NT2/D1 (cell line): ENCODE data around the gene ATIC.

Source experiments
- YY1 ChIP-seq: IDR thresholded peaks from 2 replicates; pipeline ENCODE4 v1.6.1; 2011; ENCODE audit not compliant: insufficient read length, insufficient read depth
- ZNF274 ChIP-seq: IDR thresholded peaks from 2 replicates; pipeline ENCODE4 v1.6.1; 2011; ENCODE audit warnings: mild to moderate bottlenecking, low read depth, low read length

DNA sequence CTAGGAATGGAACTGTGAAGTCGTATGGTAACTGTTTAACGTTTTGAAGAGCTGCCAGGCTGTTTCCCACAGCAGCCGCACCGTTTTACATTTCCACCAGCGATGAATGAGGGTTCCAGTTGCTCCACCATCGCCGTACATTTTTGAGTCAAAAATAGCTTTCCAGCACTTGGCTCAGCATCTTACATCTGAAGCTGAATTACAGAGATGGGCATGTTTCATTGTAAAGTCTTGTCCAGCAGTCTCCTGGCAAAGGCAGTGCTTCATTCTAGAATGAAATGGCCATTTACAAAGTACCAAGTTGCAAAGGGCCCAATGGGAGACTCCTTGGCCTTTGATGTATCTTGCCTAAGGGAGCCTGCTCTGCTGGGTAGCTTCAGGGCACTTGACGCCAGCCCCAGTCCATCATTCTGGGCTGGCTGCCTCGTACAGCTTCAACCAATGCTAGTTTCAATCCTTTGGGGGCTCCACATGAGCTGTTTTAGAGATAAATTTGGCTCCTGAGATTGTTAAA lies 45.1 kb downstream of the ATIC start:
- no peak for TF ChIP-seq ZNF274
- no peak for TF ChIP-seq YY1
